ENCODE results near the gene JMY. TPM values are rescaled to one million over a fixed set of nuclear protein-coding genes. Genes with fewer than 3 reads are reported as not detected.

The JMY gene
- total and polyA plus RNA-seq, 2 donors (not counting 3 experiments of a cell fraction or from before 2014, with no cell fraction given) = 1.5 to 6.5 TPM

GRCh38 chr5:79333852-79334557, 98.1 kb downstream of the JMY start:
- Histone ChIP-seq H4K20me1 (replicated peaks; ENCODE audit: control insufficient read depth, extremely low read depth, insufficient read depth, low read length) (no peaks in the 10 kb centered on the region), H2AFZ (ENCODE audit: low read depth, low read length) (no peak overlapping the region), H3K4me1 (ENCODE audit: control insufficient read depth, extremely low read depth, insufficient read depth, low read length) (no peaks in the 10 kb centered on the region), H3K27ac (ENCODE audit: insufficient read depth, low read depth, low read length) (no peak overlapping the region), H3K9me1 (replicated peaks; ENCODE audit: control insufficient read depth, extremely low read depth, insufficient read depth, low read length) (no peaks in the 10 kb centered on the region), H3K9me3 (replicated peaks; ENCODE audit: control insufficient read depth, insufficient read depth, low read length) (no peaks in the 10 kb centered on the region), H3K36me3 (ENCODE audit: control insufficient read depth in 2 of 2, extremely low read depth in 1 of 2, insufficient read depth in 2 of 2, low read length in 2 of 2) (no peaks in the 10 kb centered on the region), H3K4me3 (replicated peaks in 1 of 3; ENCODE audit: insufficient read depth in 1 of 3, low read depth in 1 of 3, low read length in 3 of 3) (no peak overlapping the region), H3K79me2 (ENCODE audit: control insufficient read depth, insufficient read depth, low read length) (no peaks in the 10 kb centered on the region), H3K27me3 (ENCODE audit: control insufficient read depth in 2 of 2, insufficient read depth in 2 of 2, low read length in 2 of 2) (no peaks in the 10 kb centered on the region), H3K9ac (replicated peaks; ENCODE audit: extremely low read depth, insufficient read depth, low read length) (no peak overlapping the region), H3K4me2 (ENCODE audit: insufficient read depth, low read length) (no peak overlapping the region)
- intact Hi-C loops (cut with micrococcal nuclease) (no loop called here), dilution Hi-C loops (cut with MboI; ENCODE audit: extremely low pct_ligation_motif_present, low sequenced_read_pairs) (no loop called here)
- DNase-seq (ENCODE audit: low read depth, low spot score) (no peak), FAIRE-seq (no peak)
- ChIA-PET CTCF (interaction anchor here (1.0 to 1.3 kb wide), 2 partner anchors 201 to 309 kb away, joined by 3 to 4 read pairs; no protein-coding TSS in a partner anchor), POLR2A (no interaction called here)
- no peak for TF ChIP-seq CTCF (IDR thresholded peaks at IDR 0.05; ENCODE audit: extremely low read depth in 1 of 2, insufficient read depth in 1 of 2, low read depth in 1 of 2, low read length in 2 of 2)
- no peak for TF ChIP-seq JUN (IDR thresholded peaks at IDR 0.05; ENCODE audit: borderline replicate concordance, insufficient read depth, insufficient read length, low read depth)
- no peak for TF ChIP-seq FOS (IDR thresholded peaks at IDR 0.05; ENCODE audit: borderline replicate concordance, insufficient read depth, low read length)
- no peak for TF ChIP-seq POLR2A (IDR thresholded peaks at IDR 0.05; ENCODE audit: low read depth, low read length)
- no peak for TF ChIP-seq EZH2 (IDR thresholded peaks at IDR 0.05; ENCODE audit: borderline replicate concordance, low read depth, low read length, severe bottlenecking)
- no peak for TF ChIP-seq POLR2AphosphoS5 (IDR thresholded peaks at IDR 0.05; ENCODE audit: insufficient read depth, low read depth, low read length)
- TF ChIP-seq GATA2 (IDR thresholded peaks at IDR 0.05; ENCODE audit: insufficient read depth, insufficient read length, low read depth, low read length) = no peak
- no peak for TF ChIP-seq MYC (IDR thresholded peaks at IDR 0.05; ENCODE audit: low read depth, low read length)
- TF ChIP-seq MAX (IDR thresholded peaks at IDR 0.05; ENCODE audit: insufficient read depth, insufficient read length) = no peak
- BruUV-seq (replicated peaks) = no TSS peak
